Osteoblast (primary cell): ENCODE measurements around the gene CNFN. TPM values are rescaled to one million over a fixed set of nuclear protein-coding genes. Genes with fewer than 3 reads are reported as not detected.

Experiments used
- DNase-seq: peaks from one replicate; pipeline ENCODE4 v3.0.0; 2011; ENCODE audit warnings: low spot score, mixed read lengths; ENCODE audit not compliant: insufficient read length; ENCODE audit errors: missing footprints
- H2AFZ ChIP-seq: 2 replicates; pipeline ENCODE4 v1.6.0; 2011; ENCODE audit warnings: mild to moderate bottlenecking, low read length
- H3K27ac ChIP-seq: 2 replicates; pipeline ENCODE4 v1.5.1; 2011; ENCODE audit warnings: mild to moderate bottlenecking, low read depth, low read length, moderate library complexity
- H3K27me3 ChIP-seq: 2 replicates; pipeline ENCODE4 v1.6.0; 2012; ENCODE audit warnings: mild to moderate bottlenecking, control low read depth, inconsistent platforms, low read length, moderate library complexity; ENCODE audit not compliant: insufficient read depth
- H3K36me3 ChIP-seq: 2 replicates; pipeline ENCODE4 v1.5.1; 2011; ENCODE audit warnings: mild to moderate bottlenecking, low read length, control low read depth, moderate library complexity; ENCODE audit not compliant: insufficient read depth
- H3K4me1 ChIP-seq: 2 replicates; pipeline ENCODE4 v1.5.1; 2011; ENCODE audit warnings: mild to moderate bottlenecking, low read length, control low read depth, moderate library complexity; ENCODE audit not compliant: insufficient read depth
- H3K4me2 ChIP-seq: 2 replicates; pipeline ENCODE4 v1.6.0; 2011; ENCODE audit warnings: mild to moderate bottlenecking, low read length; ENCODE audit not compliant: insufficient read depth
- H3K4me3 ChIP-seq: fragments of 200-600 bp; sonication (generic); 3 replicates; pipeline ENCODE4 v1.5.1; 2012; ENCODE audit warnings: mild to moderate bottlenecking, low read length, inconsistent platforms; ENCODE audit not compliant: insufficient read depth
- H3K79me2 ChIP-seq: 2 replicates; pipeline ENCODE4 v1.6.0; 2012; ENCODE audit warnings: mild to moderate bottlenecking, low read length, control low read depth, inconsistent platforms; ENCODE audit not compliant: insufficient read depth
- H3K9me3 ChIP-seq: 2 replicates; pipeline ENCODE4 v1.5.1; 2011; ENCODE audit warnings: low read depth, low read length, control low read depth
- H4K20me1 ChIP-seq: 2 replicates; pipeline ENCODE4 v1.6.0; 2012; ENCODE audit warnings: mild to moderate bottlenecking, low read length, control low read depth; ENCODE audit not compliant: insufficient read depth
- CTCF ChIP-seq: IDR thresholded peaks from 2 replicates; pipeline ENCODE4 v1.5.1; 2011; ENCODE audit warnings: mild to moderate bottlenecking, low read depth, low read length, moderate library complexity; ENCODE audit errors: extremely low read depth
- total RNA-seq: library from RNA; depleted of rRNA; stranded (reverse); fragments of >200 nt; gene quantifications from 2 replicates; pipeline ENCODE4 v1.2.3, GENCODE V29; 2012

Gene CNFN
- total RNA-seq, 1 donor, result not detected

GRCh38 chr19:42380155-42380554, 9.9 kb downstream of the CNFN start:
- H3K4me2 ChIP-seq, result no peak overlapping the region
- H3K36me3 ChIP-seq, result no peaks in the 10 kb centered on the region
- no peak for DNase-seq

GRCh38 chr19:42378225-42379215, 11.6 kb downstream of the CNFN start:
- no peak for DNase-seq
- Histone ChIP-seq H3K4me3 (no peak overlapping the region), H3K4me1 (no peaks in the 10 kb centered on the region), H3K36me3 (no peaks in the 10 kb centered on the region), H3K4me2 (no peak overlapping the region), H3K27ac (no peak overlapping the region), H2AFZ (no peak overlapping the region), H3K79me2 (no peaks in the 10 kb centered on the region), H3K27me3 (peaks cover 23% of the 10 kb centered on the region), H4K20me1 (no peaks in the 10 kb centered on the region), H3K9me3 (no peaks in the 10 kb centered on the region)
- TF ChIP-seq CTCF, result no peak

More at GRCh38 chr19:42380155-42380554, 9.9 kb downstream of the CNFN start:
- no peaks in the 10 kb centered on the region for H4K20me1 ChIP-seq
- no peak for TF ChIP-seq CTCF
- H3K79me2 ChIP-seq, result no peaks in the 10 kb centered on the region
- H3K27ac ChIP-seq, result no peak overlapping the region
- H3K27me3 ChIP-seq, result peaks cover 23% of the 10 kb centered on the region
- H3K4me3 ChIP-seq, result no peak overlapping the region
- no peaks in the 10 kb centered on the region for H3K4me1 ChIP-seq
- no peak overlapping the region for H2AFZ ChIP-seq
- no peaks in the 10 kb centered on the region for H3K9me3 ChIP-seq

DNA sequence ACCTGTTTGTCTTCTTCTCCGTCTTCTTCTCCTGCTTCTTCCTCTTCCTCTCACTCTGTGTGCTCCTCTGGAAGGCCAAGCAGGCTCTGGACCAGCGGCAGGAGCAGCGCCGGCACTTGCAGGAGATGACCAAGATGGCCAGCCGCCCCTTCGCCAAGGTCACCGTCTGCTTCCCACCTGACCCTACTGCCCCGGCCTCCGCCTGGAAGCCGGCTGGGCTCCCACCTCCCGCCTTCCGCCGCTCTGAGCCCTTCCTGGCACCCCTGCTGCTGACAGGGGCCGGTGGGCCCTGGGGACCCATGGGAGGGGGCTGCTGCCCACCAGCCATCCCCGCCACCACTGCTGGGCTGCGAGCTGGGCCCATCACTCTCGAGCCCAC, 13.9 kb downstream of the CNFN start:
- H3K4me1 ChIP-seq, result no peaks in the 10 kb centered on the region
- no peak for DNase-seq
- peaks cover 16% of the 10 kb centered on the region for H3K27me3 ChIP-seq
- H3K27ac ChIP-seq, result no peak overlapping the region
- no peaks in the 10 kb centered on the region for H4K20me1 ChIP-seq
- H3K9me3 ChIP-seq, result no peaks in the 10 kb centered on the region
- no peak for TF ChIP-seq CTCF
- no peaks in the 10 kb centered on the region for H3K79me2 ChIP-seq
- H3K4me3 ChIP-seq, result no peak overlapping the region
- no peak overlapping the region for H2AFZ ChIP-seq
- peaks cover 4% of the 10 kb centered on the region for H3K36me3 ChIP-seq
- H3K4me2 ChIP-seq, result no peak overlapping the region

DNA sequence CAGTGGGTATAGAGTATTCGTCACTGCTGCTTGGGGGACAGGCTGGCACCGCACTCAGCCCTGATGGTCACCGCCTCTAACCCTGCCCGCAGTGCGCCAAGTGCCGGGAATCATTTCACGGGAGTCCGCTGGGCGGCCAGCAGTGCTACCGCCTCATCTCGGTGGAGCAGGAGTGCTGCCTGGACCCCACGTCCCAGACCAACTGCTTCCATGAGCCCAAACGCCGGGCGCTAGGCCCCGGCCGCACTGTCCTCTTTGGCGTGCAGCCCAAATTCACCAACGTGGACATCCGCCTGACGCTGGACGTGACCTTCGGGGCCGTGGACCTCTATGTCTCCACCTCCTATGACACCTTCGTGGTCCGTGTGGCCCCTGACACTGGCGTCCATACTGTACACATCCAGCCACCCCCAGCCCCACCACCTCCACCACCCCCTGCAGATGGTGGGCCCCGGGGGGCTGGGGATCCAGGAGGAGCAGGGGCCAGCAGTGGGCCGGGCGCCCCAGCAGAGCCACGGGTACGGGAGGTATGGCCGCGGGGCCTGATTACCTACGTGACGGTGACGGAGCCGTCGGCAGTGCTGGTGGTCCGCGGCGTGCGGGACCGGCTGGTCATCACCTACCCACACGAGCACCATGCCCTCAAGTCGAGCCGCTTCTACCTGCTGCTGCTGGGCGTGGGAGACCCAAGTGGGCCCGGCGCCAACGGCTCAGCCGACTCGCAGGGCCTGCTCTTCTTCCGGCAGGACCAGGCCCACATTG, 14.5 kb downstream of the CNFN start:
- peaks cover 6% of the 10 kb centered on the region for H3K36me3 ChIP-seq

More for the DNA sequence above, 14.5 kb downstream of the CNFN start:
- Histone ChIP-seq H4K20me1 (no peaks in the 10 kb centered on the region), H3K27me3 (peaks cover 15% of the 10 kb centered on the region), H3K4me2 (no peak overlapping the region), H3K9me3 (no peaks in the 10 kb centered on the region), H3K79me2 (no peaks in the 10 kb centered on the region), H3K27ac (no peak overlapping the region), H2AFZ (no peak overlapping the region), H3K4me1 (no peaks in the 10 kb centered on the region), H3K4me3 (no peak overlapping the region)
- TF ChIP-seq CTCF, result no peak
- DNase-seq, result no peak
